Lung microvascular endothelial cell (primary cell): ENCODE data around the gene ISLR2. TPM values are rescaled to one million over a fixed set of nuclear protein-coding genes. Genes with fewer than 3 reads are reported as not detected.

Source experiments
- DNase-seq, 2 donors: peaks; one replicate each; pipeline versions ENCODE4 v3.0.0 to v3.0.0-alpha.2; 2010; ENCODE audit warnings: low read depth in 2 of 2
- total RNA-seq: library from RNA; depleted of rRNA; stranded (reverse); fragments of >200 nt; gene quantifications from 2 replicates; pipeline ENCODE4 v1.2.1, GENCODE V29; 2014

ISLR2 gene
- total RNA-seq, 1 donor from 2014 or later, result 0.20 TPM

- peak; percentile 34 to 39 for DNase-seq
Measured at GRCh38 chr15:74127954-74128784, 2.2 kb upstream of the ISLR2 start.

DNA sequence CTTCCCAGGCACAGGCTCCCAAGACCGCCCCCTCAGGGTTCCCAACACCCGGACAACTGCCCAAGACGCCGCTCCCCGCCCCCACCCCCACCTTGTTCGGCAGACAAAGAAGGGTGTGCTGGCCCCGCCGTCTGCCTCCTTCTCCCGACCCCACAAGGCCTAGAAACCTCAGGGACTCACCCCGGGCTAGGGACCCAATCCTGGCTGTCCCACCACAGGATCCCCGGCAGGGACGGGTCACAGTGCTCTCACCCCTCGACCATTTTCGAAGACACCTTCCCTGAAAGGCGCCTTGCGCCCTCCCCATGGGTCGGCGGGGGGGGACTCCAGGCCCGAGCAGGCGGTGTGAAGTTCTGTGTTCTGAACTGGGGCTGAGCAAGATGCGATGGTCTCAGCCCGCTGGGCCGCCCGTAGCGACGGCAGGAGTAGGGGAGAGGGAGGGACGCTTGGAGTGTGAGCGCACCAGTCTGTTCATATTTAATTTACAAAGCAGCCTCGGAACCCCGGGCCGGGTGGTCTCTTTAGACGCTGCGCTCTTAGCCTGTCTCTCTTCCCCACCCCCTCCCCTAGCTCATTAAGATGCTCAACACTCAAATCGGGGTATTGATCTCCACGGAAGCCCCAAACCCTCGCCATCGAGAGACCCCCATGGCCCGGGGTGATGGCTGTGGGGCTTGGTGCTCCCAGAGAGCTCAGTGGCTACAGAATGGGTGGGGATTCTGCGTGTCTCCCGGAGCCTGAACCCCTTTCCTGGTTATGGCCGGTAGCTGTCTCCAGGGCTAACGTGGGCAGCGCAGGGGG lies 1.4 kb upstream of the ISLR2 start:
- no peak for DNase-seq

GRCh38 chr15:74129586-74130154 lies 716 bp upstream of the ISLR2 start:
- DNase-seq, result no peak

GRCh38 chr15:74130849-74131627 lies 652 bp downstream of the ISLR2 start:
- DNase-seq, result no peak

DNA sequence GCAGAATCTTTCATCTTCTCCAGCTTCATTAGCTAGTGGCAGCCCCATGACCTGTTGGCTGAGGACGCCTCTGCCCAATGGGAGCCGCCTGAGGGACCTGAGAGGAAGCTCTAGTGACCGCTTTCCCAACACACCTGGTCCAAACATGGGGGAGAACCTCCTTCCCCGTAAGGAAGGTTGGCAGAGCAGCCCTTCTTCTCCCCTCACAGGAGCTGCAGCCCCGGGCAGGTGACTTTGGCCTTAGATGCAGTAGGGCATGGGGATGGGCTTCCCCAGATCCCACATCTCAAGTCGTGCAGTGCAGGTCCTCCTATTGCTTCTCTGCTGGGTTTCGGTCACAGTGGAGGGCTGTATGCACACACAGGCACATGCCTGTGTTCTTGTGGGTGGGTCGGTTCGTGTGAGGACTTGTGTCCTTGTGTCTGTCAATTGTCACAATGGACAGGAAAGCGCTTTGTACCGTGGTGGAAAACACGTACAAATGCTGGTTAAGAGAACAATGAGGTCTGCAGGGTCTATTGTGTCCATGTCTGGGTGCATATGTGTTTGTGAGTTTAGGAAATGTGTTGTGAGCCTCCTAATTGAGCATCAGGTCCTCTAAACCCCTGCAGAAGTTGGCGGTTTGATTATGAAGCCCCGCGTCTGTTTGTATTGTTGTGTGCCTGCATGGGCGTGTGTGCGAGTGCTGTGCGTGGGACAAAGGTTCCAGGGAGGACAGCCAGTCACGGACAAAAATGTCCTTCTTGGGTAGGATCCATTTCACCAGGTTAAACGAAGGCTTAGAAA lies 1.4 kb downstream of the ISLR2 start:
- DNase-seq, result no peak

GRCh38 chr15:74132681-74133651 lies 2.6 kb downstream of the ISLR2 start:
- DNase-seq, result no peak

DNA sequence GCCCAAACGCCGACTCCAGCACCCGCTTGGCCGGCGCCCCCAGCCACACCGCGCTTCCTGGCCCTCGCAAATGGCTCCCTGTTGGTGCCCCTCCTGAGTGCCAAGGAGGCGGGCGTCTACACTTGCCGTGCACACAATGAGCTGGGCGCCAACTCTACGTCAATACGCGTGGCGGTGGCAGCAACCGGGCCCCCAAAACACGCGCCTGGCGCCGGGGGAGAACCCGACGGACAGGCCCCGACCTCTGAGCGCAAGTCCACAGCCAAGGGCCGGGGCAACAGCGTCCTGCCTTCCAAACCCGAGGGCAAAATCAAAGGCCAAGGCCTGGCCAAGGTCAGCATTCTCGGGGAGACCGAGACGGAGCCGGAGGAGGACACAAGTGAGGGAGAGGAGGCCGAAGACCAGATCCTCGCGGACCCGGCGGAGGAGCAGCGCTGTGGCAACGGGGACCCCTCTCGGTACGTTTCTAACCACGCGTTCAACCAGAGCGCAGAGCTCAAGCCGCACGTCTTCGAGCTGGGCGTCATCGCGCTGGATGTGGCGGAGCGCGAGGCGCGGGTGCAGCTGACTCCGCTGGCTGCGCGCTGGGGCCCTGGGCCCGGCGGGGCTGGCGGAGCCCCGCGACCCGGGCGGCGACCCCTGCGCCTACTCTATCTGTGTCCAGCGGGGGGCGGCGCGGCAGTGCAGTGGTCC lies 3.5 kb downstream of the ISLR2 start:
- DNase-seq, result no peak

DNA sequence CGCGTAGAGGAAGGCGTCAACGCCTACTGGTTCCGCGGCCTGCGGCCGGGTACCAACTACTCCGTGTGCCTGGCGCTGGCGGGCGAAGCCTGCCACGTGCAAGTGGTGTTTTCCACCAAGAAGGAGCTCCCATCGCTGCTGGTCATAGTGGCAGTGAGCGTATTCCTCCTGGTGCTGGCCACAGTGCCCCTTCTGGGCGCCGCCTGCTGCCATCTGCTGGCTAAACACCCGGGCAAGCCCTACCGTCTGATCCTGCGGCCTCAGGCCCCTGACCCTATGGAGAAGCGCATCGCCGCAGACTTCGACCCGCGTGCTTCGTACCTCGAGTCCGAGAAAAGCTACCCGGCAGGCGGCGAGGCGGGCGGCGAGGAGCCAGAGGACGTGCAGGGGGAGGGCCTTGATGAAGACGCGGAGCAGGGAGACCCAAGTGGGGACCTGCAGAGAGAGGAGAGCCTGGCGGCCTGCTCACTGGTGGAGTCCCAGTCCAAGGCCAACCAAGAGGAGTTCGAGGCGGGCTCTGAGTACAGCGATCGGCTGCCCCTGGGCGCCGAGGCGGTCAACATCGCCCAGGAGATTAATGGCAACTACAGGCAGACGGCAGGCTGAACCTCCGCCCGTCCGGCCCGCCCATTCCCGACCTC lies 4.1 kb downstream of the ISLR2 start:
- DNase-seq, result no peak

- DNase-seq, result no peak
Measured at GRCh38 chr15:74135041-74135565, 4.7 kb downstream of the ISLR2 start.

GRCh38 chr15:74136540-74136813 lies 6.1 kb downstream of the ISLR2 start:
- no peak for DNase-seq

GRCh38 chr15:74136814-74137536 lies 6.6 kb downstream of the ISLR2 start:
- peak; percentile 17 to 70 for DNase-seq

DNA sequence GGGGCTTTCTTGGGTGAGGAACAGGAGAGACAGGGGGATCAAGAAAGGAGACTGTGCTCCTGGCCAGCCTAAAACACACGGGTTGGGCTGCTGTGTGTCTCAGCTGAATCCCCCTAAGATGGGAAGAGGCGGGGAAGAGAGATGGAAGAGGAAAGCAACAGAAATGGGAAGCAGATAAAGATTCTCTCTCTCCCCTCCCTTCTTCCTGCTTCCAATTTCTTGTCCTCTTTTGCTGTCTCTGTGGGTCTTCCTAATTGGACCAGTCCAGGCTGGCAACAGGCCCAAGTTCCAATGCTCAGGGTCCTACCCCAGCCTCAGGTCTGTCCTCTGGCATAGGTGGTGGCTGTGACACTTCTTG lies 7.1 kb downstream of the ISLR2 start:
- DNase-seq, result no peak

DNA sequence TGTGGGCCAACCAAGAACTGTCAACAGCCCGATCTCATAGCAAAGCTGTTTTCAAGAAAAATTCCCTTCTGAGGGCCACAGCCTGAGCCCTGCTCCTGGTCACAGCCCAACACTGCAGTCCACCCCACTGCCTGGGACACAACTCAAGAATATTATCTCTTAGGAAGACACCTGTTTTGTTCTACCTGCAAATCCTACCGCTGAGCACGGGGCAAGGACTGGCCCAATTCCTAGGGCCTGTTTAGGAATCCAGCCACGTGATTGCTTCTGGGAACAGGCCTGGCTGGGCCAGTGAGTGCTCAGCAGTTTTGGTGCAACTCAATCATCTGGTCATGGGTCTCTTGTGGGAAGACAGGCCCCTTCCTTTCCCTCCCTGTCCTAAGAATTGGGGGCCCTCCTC lies 8.3 kb downstream of the ISLR2 start:
- no peak for DNase-seq

- no peak for DNase-seq
Measured at GRCh38 chr15:74141591-74141990, 11.2 kb downstream of the ISLR2 start.

- DNase-seq, result no peak
Measured at GRCh38 chr15:74144153-74144775, 13.9 kb downstream of the ISLR2 start.

DNA sequence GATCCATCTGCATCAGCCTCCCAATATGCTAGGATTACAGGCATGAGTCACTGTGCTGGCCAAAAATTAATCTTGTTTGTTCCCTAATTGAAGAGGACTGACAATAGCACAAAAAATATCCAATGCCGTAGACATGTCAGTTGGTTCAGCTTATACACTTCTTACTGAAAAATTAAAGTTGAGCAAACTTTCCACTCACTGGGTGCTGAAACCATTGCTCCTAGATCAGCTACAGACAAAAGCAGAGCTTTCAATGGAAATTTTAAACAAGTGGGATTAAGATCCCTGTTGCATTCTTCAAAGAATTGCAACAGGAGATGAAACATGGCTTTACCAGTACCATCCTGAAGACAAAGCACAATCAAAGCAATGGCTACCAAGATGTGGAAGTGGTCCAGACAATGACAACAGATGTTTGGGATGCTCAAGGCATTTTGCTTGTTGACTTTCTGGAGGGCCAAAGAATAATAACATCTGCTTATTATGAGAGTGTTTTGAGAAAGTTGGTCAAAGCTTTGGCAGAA lies 16.0 kb downstream of the ISLR2 start:
- no peak for DNase-seq

DNA sequence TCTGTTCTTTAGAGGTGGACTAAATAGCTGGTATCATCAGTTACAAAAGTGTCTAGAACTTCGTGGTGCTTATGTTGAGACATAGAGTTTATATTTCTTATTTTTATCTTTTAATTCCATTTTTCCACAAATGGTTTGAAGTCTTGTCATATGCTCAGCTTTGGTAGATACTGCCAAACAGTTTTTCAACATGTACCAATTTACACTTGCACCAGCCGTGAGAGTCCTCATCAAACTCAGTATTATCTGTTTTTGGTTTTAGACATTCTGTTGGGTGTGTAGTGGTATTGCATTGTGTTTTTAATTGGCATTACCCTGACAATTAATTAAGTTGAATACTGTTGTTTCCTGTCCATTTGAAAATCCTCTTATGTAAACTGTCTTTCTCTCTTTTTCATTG lies 16.7 kb downstream of the ISLR2 start:
- no peak for DNase-seq
